Measurements from ENCODE around the gene FUT8.

FUT8 gene

GRCh38 chr14:65506801-65507200, 94.3 kb downstream of the FUT8 start:
- Histone ChIP-seq H3K9ac (ENCODE audit: low read depth, low read length, poor library complexity, severe bottlenecking) (no peak overlapping the region), H3F3A (ENCODE audit: low read depth) (no peaks in the 10 kb centered on the region), H3K4me2 (ENCODE audit: low read depth, low read length, poor library complexity, severe bottlenecking) (no peak overlapping the region), H2AFZ (ENCODE audit: low read length) (no peak overlapping the region), H3K36me3 (ENCODE audit: insufficient read depth, low read length) (peaks cover under 1% of the 10 kb centered on the region; the same call in 1 of the 2 replicates), H4K20me1 (ENCODE audit: insufficient read depth, low read length, poor library complexity, severe bottlenecking) (no peaks in the 10 kb centered on the region), H3K4me1 (ENCODE audit: insufficient read depth, low read length, poor library complexity, severe bottlenecking) (peaks cover 4% of the 10 kb centered on the region), H3K9me3 (ENCODE audit: insufficient read depth, low read depth, low read length) (peaks cover 11% of the 10 kb centered on the region; the same call in 1 of the 2 replicates), H3K27me3 (ENCODE audit: insufficient read depth, low read length, poor library complexity, severe bottlenecking) (no peaks in the 10 kb centered on the region), H3K4me3 (ENCODE audit: low read length, poor library complexity, severe bottlenecking) (no peak overlapping the region), H3K9me2 (replicated peaks; ENCODE audit: low read depth, low read length) (no peaks in the 10 kb centered on the region), H3K79me2 (ENCODE audit: insufficient read depth, low read length) (peaks cover 47% of the 10 kb centered on the region)
- TF ChIP-seq, protein P1, sequence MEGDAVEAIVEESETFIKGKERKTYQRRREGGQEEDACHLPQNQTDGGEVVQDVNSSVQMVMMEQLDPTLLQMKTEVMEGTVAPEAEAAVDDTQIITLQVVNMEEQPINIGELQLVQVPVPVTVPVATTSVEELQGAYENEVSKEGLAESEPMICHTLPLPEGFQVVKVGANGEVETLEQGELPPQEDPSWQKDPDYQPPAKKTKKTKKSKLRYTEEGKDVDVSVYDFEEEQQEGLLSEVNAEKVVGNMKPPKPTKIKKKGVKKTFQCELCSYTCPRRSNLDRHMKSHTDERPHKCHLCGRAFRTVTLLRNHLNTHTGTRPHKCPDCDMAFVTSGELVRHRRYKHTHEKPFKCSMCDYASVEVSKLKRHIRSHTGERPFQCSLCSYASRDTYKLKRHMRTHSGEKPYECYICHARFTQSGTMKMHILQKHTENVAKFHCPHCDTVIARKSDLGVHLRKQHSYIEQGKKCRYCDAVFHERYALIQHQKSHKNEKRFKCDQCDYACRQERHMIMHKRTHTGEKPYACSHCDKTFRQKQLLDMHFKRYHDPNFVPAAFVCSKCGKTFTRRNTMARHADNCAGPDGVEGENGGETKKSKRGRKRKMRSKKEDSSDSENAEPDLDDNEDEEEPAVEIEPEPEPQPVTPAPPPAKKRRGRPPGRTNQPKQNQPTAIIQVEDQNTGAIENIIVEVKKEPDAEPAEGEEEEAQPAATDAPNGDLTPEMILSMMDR (conservative IDR thresholded peaks at IDR 0.05; ENCODE audit: low read length) = no peak
- TF ChIP-seq EZH2phosphoT487 (IDR thresholded peaks at IDR 0.05; ENCODE audit: borderline replicate concordance) = no peak

GRCh38 chr14:65509842-65510241, 97.3 kb downstream of the FUT8 start:
- TF ChIP-seq EZH2phosphoT487 (IDR thresholded peaks at IDR 0.05; ENCODE audit: borderline replicate concordance) = no peak
- TF ChIP-seq, protein P1 (conservative IDR thresholded peaks at IDR 0.05; ENCODE audit: low read length) = no peak
- H3K9ac ChIP-seq (ENCODE audit: low read depth, low read length, poor library complexity, severe bottlenecking) = no peak overlapping the region
- peaks cover 11% of the 10 kb centered on the region; the same call in 1 of the 2 replicates for H3K9me3 ChIP-seq (ENCODE audit: insufficient read depth, low read depth, low read length)
- H2AFZ ChIP-seq (ENCODE audit: low read length) = no peak overlapping the region
- peaks cover 2% of the 10 kb centered on the region; the same call in 1 of the 2 replicates for H3K36me3 ChIP-seq (ENCODE audit: insufficient read depth, low read length)
- no peaks in the 10 kb centered on the region for H3K27me3 ChIP-seq (ENCODE audit: insufficient read depth, low read length, poor library complexity, severe bottlenecking)
- peaks cover 71% of the 10 kb centered on the region for H3K79me2 ChIP-seq (ENCODE audit: insufficient read depth, low read length)
- no peaks in the 10 kb centered on the region for H3K4me1 ChIP-seq (ENCODE audit: insufficient read depth, low read length, poor library complexity, severe bottlenecking)
- H3K9me2 ChIP-seq (replicated peaks; ENCODE audit: low read depth, low read length) = no peaks in the 10 kb centered on the region
- H4K20me1 ChIP-seq (ENCODE audit: insufficient read depth, low read length, poor library complexity, severe bottlenecking) = peaks cover 2% of the 10 kb centered on the region
- no peak overlapping the region for H3K4me3 ChIP-seq (ENCODE audit: low read length, poor library complexity, severe bottlenecking)
- H3F3A ChIP-seq (ENCODE audit: low read depth) = no peaks in the 10 kb centered on the region
- no peak overlapping the region for H3K4me2 ChIP-seq (ENCODE audit: low read depth, low read length, poor library complexity, severe bottlenecking)

DNA sequence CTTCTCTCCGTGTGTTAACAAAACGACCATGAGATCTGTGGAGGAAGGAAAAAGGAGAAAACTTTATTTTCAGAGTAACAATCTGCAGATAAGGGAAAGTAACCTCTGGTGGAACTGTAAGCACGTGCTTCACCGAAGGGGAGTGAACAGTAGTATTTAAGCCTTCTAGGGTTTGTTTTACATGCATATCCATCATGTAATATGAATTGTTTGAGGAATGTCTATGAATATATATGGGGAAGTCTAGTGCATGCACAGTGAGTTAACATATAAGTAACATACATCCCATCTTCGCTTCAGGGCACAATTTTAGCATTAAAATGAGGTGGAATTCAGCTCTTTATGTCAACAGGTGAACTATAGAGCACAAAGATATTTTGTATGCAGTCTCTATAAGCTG, 101.1 kb downstream of the FUT8 start:
- H3K27me3 ChIP-seq (ENCODE audit: insufficient read depth, low read length, poor library complexity, severe bottlenecking) = no peaks in the 10 kb centered on the region
- H3K36me3 ChIP-seq (ENCODE audit: insufficient read depth, low read length) = peaks cover 2% of the 10 kb centered on the region; the same call in 1 of the 2 replicates
- H2AFZ ChIP-seq (ENCODE audit: low read length) = no peak overlapping the region
- H3F3A ChIP-seq (ENCODE audit: low read depth) = no peaks in the 10 kb centered on the region
- H3K79me2 ChIP-seq (ENCODE audit: insufficient read depth, low read length) = peaks cover 63% of the 10 kb centered on the region
- no peak overlapping the region for H3K4me2 ChIP-seq (ENCODE audit: low read depth, low read length, poor library complexity, severe bottlenecking)
- H3K4me3 ChIP-seq (ENCODE audit: low read length, poor library complexity, severe bottlenecking) = no peak overlapping the region
- no peaks in the 10 kb centered on the region for H3K4me1 ChIP-seq (ENCODE audit: insufficient read depth, low read length, poor library complexity, severe bottlenecking)
- no peak overlapping the region for H3K9ac ChIP-seq (ENCODE audit: low read depth, low read length, poor library complexity, severe bottlenecking)
- no peak for TF ChIP-seq EZH2phosphoT487 (IDR thresholded peaks at IDR 0.05; ENCODE audit: borderline replicate concordance)
- TF ChIP-seq, protein P1 (conservative IDR thresholded peaks at IDR 0.05; ENCODE audit: low read length) = no peak
- peaks cover 11% of the 10 kb centered on the region; the same call in 1 of the 2 replicates for H3K9me3 ChIP-seq (ENCODE audit: insufficient read depth, low read depth, low read length)
- H4K20me1 ChIP-seq (ENCODE audit: insufficient read depth, low read length, poor library complexity, severe bottlenecking) = peaks cover 3% of the 10 kb centered on the region
- no peaks in the 10 kb centered on the region for H3K9me2 ChIP-seq (replicated peaks; ENCODE audit: low read depth, low read length)

All from Loucy (cell line).